IMR-90 (cell line): ENCODE measurements around the gene WDFY2. TPM values are rescaled to one million over a fixed set of nuclear protein-coding genes. Genes with fewer than 3 reads are reported as not detected.

Experiments used
- ATAC-seq: fragments of 200-7000 bp; cut with Tn5 transposase; 2 replicates; pipeline ENCODE4 v1.9.1; 2020; ENCODE audit warnings: low read depth, mild to moderate bottlenecking, moderate library complexity
- BruUV-seq: library from RNA; stranded (reverse); fragments of 400-500 nt; replicated peaks from 2 replicates; lab custom pipeline; 2021; lab: Mats Ljungman, UMichigan
- CTCF ChIA-PET: fragments of 300-600 bp; formaldehyde crosslinking; extraction: SDS; loops from one replicate; lab custom pipeline; 2021; ENCODE audit warnings: antibody characterized with exemption; lab: Yijun Ruan, JAX
- POLR2A ChIA-PET: fragments of 300-600 bp; sonication (Branson Sonifier 250); formaldehyde crosslinking; loops from one replicate; lab custom pipeline; 2022; ENCODE audit warnings: antibody characterized with exemption; ENCODE audit not compliant: unreplicated experiment; lab: Charles Lee
- DNase-seq: peaks from one replicate; pipeline ENCODE4 v3.0.0; 2013
- H2AFZ ChIP-seq: replicated peaks from 2 replicates; pipeline ENCODE3; 2013; ENCODE audit warnings: low read length, mild to moderate bottlenecking; ENCODE audit not compliant: poor library complexity
- H2AK5ac ChIP-seq: 2 replicates; pipeline ENCODE4 v1.6.1; 2013; ENCODE audit warnings: low read depth, low read length, inconsistent platforms
- H2AK9ac ChIP-seq: replicated peaks from 2 replicates; pipeline ENCODE3; 2013; ENCODE audit warnings: mild to moderate bottlenecking, low read depth, low read length, moderate library complexity; ENCODE audit not compliant: poor library complexity
- H2BK120ac ChIP-seq: 2 replicates; pipeline ENCODE4 v1.6.1; 2013; ENCODE audit warnings: low read depth, low read length, inconsistent platforms
- H2BK15ac ChIP-seq: 3 replicates; pipeline ENCODE4 v1.6.1; 2013; ENCODE audit warnings: low read depth, low read length, inconsistent platforms
- H2BK20ac ChIP-seq: 2 replicates; pipeline ENCODE4 v1.6.1; 2013; ENCODE audit warnings: low read depth, mild to moderate bottlenecking, inconsistent platforms, low read length, moderate library complexity
- H2BK5ac ChIP-seq: 2 replicates; pipeline ENCODE4 v1.6.1; 2013; ENCODE audit warnings: mild to moderate bottlenecking, low read depth, low read length, inconsistent platforms; ENCODE audit not compliant: poor library complexity, severe bottlenecking
- H3K14ac ChIP-seq: replicated peaks from 2 replicates; pipeline ENCODE4 v1.6.1; 2013; ENCODE audit warnings: low read depth, low read length, inconsistent platforms
- H3K18ac ChIP-seq: 2 replicates; pipeline ENCODE4 v1.6.1; 2013; ENCODE audit warnings: low read depth, low read length, control low read depth
- H3K23ac ChIP-seq: 2 replicates; pipeline ENCODE4 v1.6.1; 2013; ENCODE audit warnings: low read depth, low read length, inconsistent platforms
- H3K27ac ChIP-seq: 2 replicates; pipeline ENCODE4 v1.5.1; 2013; ENCODE audit warnings: mild to moderate bottlenecking, control low read depth, low read length; ENCODE audit not compliant: insufficient read depth
- H3K27me3 ChIP-seq: 2 replicates; pipeline ENCODE4 v1.6.1; 2013; ENCODE audit warnings: low read length; ENCODE audit not compliant: control insufficient read depth, insufficient read depth
- H3K36me3 ChIP-seq: 2 replicates; pipeline ENCODE4 v1.6.1; 2013; ENCODE audit warnings: low read length, mixed read lengths; ENCODE audit not compliant: control insufficient read depth, insufficient read depth
- H3K4ac ChIP-seq: 2 replicates; pipeline ENCODE4 v1.6.1; 2013; ENCODE audit warnings: low read depth, low read length, inconsistent platforms
- H3K4me1 ChIP-seq: 2 replicates; pipeline ENCODE4 v1.6.1; 2013; ENCODE audit warnings: low read length, mixed read lengths; ENCODE audit not compliant: control insufficient read depth, insufficient read depth
- H3K4me2 ChIP-seq: 2 replicates; pipeline ENCODE4 v1.6.1; 2013; ENCODE audit warnings: low read depth, mild to moderate bottlenecking, control low read depth, low read length, moderate library complexity
- H3K4me3 ChIP-seq: 2 replicates; pipeline ENCODE4 v1.5.1; 2013; ENCODE audit warnings: low read depth, mild to moderate bottlenecking, control low read depth, low read length, moderate library complexity; ENCODE audit not compliant: insufficient read depth
- H3K56ac ChIP-seq: 2 replicates; pipeline ENCODE4 v1.6.1; 2013; ENCODE audit warnings: low read length, inconsistent platforms; ENCODE audit not compliant: insufficient read depth; ENCODE audit errors: extremely low read depth
- H3K79me1 ChIP-seq, 2 experiments: 2 replicates each; pipeline ENCODE4 v1.6.1; 2013; ENCODE audit warnings: low read length in 2 of 2, inconsistent platforms in 1 of 2, low read depth in 1 of 2
- H3K9ac ChIP-seq: 2 replicates; pipeline ENCODE4 v1.6.1; 2013; ENCODE audit warnings: low read depth, low read length, control low read depth
- H3K9me1 ChIP-seq: 2 replicates; pipeline ENCODE4 v1.6.1; 2013; ENCODE audit warnings: low read length, inconsistent platforms; ENCODE audit not compliant: insufficient read depth
- H3K9me3 ChIP-seq: 2 replicates; pipeline ENCODE4 v1.6.1; 2013; ENCODE audit warnings: low read length; ENCODE audit not compliant: control insufficient read depth, insufficient read depth
- H4K20me1 ChIP-seq: 2 replicates; pipeline ENCODE4 v1.6.1; 2013; ENCODE audit warnings: low read length, inconsistent platforms; ENCODE audit not compliant: insufficient read depth
- H4K5ac ChIP-seq: 2 replicates; pipeline ENCODE4 v1.6.1; 2013; ENCODE audit warnings: mild to moderate bottlenecking, low read depth, low read length, control low read depth
- H4K8ac ChIP-seq, 2 experiments: 2 replicates each; pipeline ENCODE4 v1.6.1; 2013; ENCODE audit warnings: low read depth in 2 of 2, low read length in 2 of 2, control low read depth in 1 of 2, inconsistent platforms in 1 of 2
- H4K91ac ChIP-seq: 2 replicates; pipeline ENCODE4 v1.6.1; 2013; ENCODE audit warnings: low read depth, low read length, inconsistent platforms; ENCODE audit not compliant: insufficient read depth
- CHD1 ChIP-seq: IDR thresholded peaks from 2 replicates; pipeline ENCODE4 v1.6.1; 2012; ENCODE audit warnings: low read depth, low read length, improper control_type of control experiment
- MXI1 ChIP-seq: IDR thresholded peaks from 2 replicates; pipeline ENCODE4 v1.6.1; 2012; ENCODE audit warnings: low read depth, mild to moderate bottlenecking, low read length, moderate library complexity, borderline replicate concordance
- POLR2A ChIP-seq: IDR thresholded peaks from 2 replicates; pipeline ENCODE4 v1.6.1; 2012; ENCODE audit warnings: mild to moderate bottlenecking, low read depth, low read length
- SMC3 ChIP-seq: fragments of 150-350 bp; IDR thresholded peaks from 2 replicates; pipeline ENCODE4 v1.6.1; 2016; ENCODE audit warnings: low read depth, mild to moderate bottlenecking, antibody characterized with exemption, low read length, moderate library complexity
- WGBS, 2 experiments: methylation state at CpG; one replicate each; pipeline versions ENCODE4 v1.1.5 to v1.1.7; 2013; ENCODE audit warnings: missing lambda C conversion rate in 2 of 2; ENCODE audit not compliant: insufficient read length in 1 of 2; ENCODE audit errors: extremely low coverage in 2 of 2; 5-methylcytosine and 5-hydroxymethylcytosine counted together
- dilution Hi-C: fragments of 300-500 bp; cut with HindIII; formaldehyde crosslinking; loops from one replicate; pipeline ENCODE4 v1.14.3; 2018; ENCODE audit warnings: low sequenced_read_pairs; ENCODE audit not compliant: unreplicated experiment
- in situ Hi-C: fragments of 300-500 bp; cut with MboI; formaldehyde crosslinking; loops from 3 replicates; pipeline ENCODE4 v1.14.3; 2019; ENCODE audit warnings: low sequenced_read_pairs, inconsistent platforms, mixed read lengths
- intact Hi-C: fragments of 100-400 bp; cut with micrococcal nuclease; formaldehyde crosslinking; loops from 2 replicates; pipeline ENCODE4 v1.10.0; 2022
- polyA plus RNA-seq, 3 experiments: library from polyadenylated mRNA; depleted of rRNA; stranded (reverse); fragments of >200 nt; gene quantifications; 2 replicates each; pipeline ENCODE4 v1.2.3, GENCODE V29; 2012; ENCODE audit warnings: low replicate concordance in 1 of 3
- total RNA-seq: library from RNA; depleted of rRNA; stranded (reverse); fragments of >200 nt; gene quantifications from 2 replicates; pipeline ENCODE4 v1.2.3, GENCODE V29; 2012

The WDFY2 gene
- total and polyA plus RNA-seq, 2 of the 4 experiments (the other 2 are of a cell fraction), result 4.3 to 5.4 TPM

- peaks cover 14% of the 10 kb centered on the region for H3K4me1 ChIP-seq
- TF ChIP-seq MXI1 (no peak), POLR2A (no peak), CHD1 (no peak), SMC3 (no peak)
- H2AK9ac ChIP-seq, result no peak overlapping the region
- no peak overlapping the region for H2AFZ ChIP-seq
- H4K8ac ChIP-seq, result peak overlapping the region in 1 of 2 experiments; percentile 54; a peak in 2 of 4 replicates
- H3K56ac ChIP-seq, result no peak overlapping the region
- ChIA-PET POLR2A (interaction anchor here (0.6 kb wide), 1 partner anchor 68 kb away, joined by 3 read pairs; no protein-coding TSS in a partner anchor), CTCF (no interaction called here)
- H4K20me1 ChIP-seq, result no peaks in the 10 kb centered on the region
- H2BK15ac ChIP-seq, result 0 out of 3 replicates have a peak overlapping the region, but pooled peaks have one; percentile 24
- H3K4me2 ChIP-seq, result peak overlapping the region; percentile 48; the same call in 1 of the 2 replicates
- peak overlapping the region; percentile 46; the same call in 1 of the 2 replicates for H3K18ac ChIP-seq
- ATAC-seq (peak; percentile 15; the same call in 1 of the 2 replicates), DNase-seq (no peak)
- no peak overlapping the region for H3K4me3 ChIP-seq
- H3K27ac ChIP-seq, result no peak overlapping the region
- no peaks in the 10 kb centered on the region for H3K36me3 ChIP-seq
- peak overlapping the region; percentile 38; the same call in 1 of the 2 replicates for H4K5ac ChIP-seq
- BruUV-seq, result no TSS peak
- no peaks in the 10 kb centered on the region for H3K9me3 ChIP-seq
- H3K4ac ChIP-seq, result peak overlapping the region; percentile 60; the same call in 1 of the 2 replicates
- in situ Hi-C loops, result no loop called here
- H2AK5ac ChIP-seq, result no peak overlapping the region
- no peak overlapping the region for H3K9ac ChIP-seq
- H3K79me1 ChIP-seq, result peaks cover 36 to 47% of the 10 kb centered on the region in 2 experiments
- intact Hi-C loops, result no loop called here
- no peak overlapping the region for H2BK120ac ChIP-seq
- no peaks in the 10 kb centered on the region for H3K27me3 ChIP-seq
- peak overlapping the region; percentile 28 for H4K91ac ChIP-seq
- peak overlapping the region; percentile 51 for H2BK5ac ChIP-seq
- dilution Hi-C loops, result no loop called here
- H3K23ac ChIP-seq, result peak overlapping the region; percentile 19
- H2BK20ac ChIP-seq, result peak overlapping the region; percentile 57
- peak overlapping the region; percentile 61 for H3K14ac ChIP-seq
- 80% methylated on average over 2 of the region's 8 CpGs; no CpG with 5 or more reads in 1 of the 2 experiments for WGBS, 2 experiments
- peaks cover 8% of the 10 kb centered on the region for H3K9me1 ChIP-seq
These were observed 80.0 kb downstream of the WDFY2 start for GRCh38 chr13:51663973-51664957.
